HG02642 (cell line): ENCODE results near the gene TMEM131L.

ENCODE experiments used
- ATAC-seq: cut with Tn5 transposase; IDR thresholded peaks from one replicate; pipeline ENCODE4 v1.9.1; 2021; ENCODE audit warnings: mild to moderate bottlenecking; ENCODE audit not compliant: unreplicated experiment, poor library complexity

The TMEM131L gene

GRCh38 chr4:153471698-153472093, 5.5 kb downstream of the TMEM131L start:
- peak; percentile 23 for ATAC-seq

- peak; percentile 44 for ATAC-seq
Observed at GRCh38 chr4:153472122-153473037, 6.2 kb downstream of the TMEM131L start.

GRCh38 chr4:153474251-153474650, 8.1 kb downstream of the TMEM131L start:
- no peak for ATAC-seq

- ATAC-seq, result no peak
Observed at GRCh38 chr4:153476829-153477574, 10.8 kb downstream of the TMEM131L start.

GRCh38 chr4:153479101-153479500, 12.9 kb downstream of the TMEM131L start:
- no peak for ATAC-seq

GRCh38 chr4:153480704-153481103, 14.5 kb downstream of the TMEM131L start:
- no peak for ATAC-seq

- ATAC-seq, result no peak
Observed at GRCh38 chr4:153481478-153481877, 15.3 kb downstream of the TMEM131L start.

- ATAC-seq, result no peak
Observed at GRCh38 chr4:153483432-153484418, 17.6 kb downstream of the TMEM131L start.

- no peak for ATAC-seq
Observed at GRCh38 chr4:153485359-153485758, 19.2 kb downstream of the TMEM131L start.

- no peak for ATAC-seq
Observed at GRCh38 chr4:153485860-153486259, 19.7 kb downstream of the TMEM131L start.

- no peak for ATAC-seq
Observed at GRCh38 chr4:153486281-153487151, 20.4 kb downstream of the TMEM131L start.

GRCh38 chr4:153488006-153488891, 22.1 kb downstream of the TMEM131L start:
- peak; percentile 54 for ATAC-seq

- ATAC-seq, result no peak
Observed at GRCh38 chr4:153489856-153490558, 23.8 kb downstream of the TMEM131L start.

GRCh38 chr4:153490985-153491483, 24.9 kb downstream of the TMEM131L start:
- ATAC-seq, result no peak

- no peak for ATAC-seq
Observed at GRCh38 chr4:153494562-153494961, 28.4 kb downstream of the TMEM131L start.

GRCh38 chr4:153495480-153496193, 29.5 kb downstream of the TMEM131L start:
- no peak for ATAC-seq

GRCh38 chr4:153497091-153497531, 31.0 kb downstream of the TMEM131L start:
- peak; percentile 30 for ATAC-seq
